GM12892 (cell line): ENCODE data around the gene COL4A1.

ENCODE experiments used
- DNase-seq: peaks from one replicate; pipeline ENCODE4 v3.0.0; 2011; ENCODE audit not compliant: insufficient read length
- FAIRE-seq: peaks from 2 replicates; lab custom pipeline; 2011; peaks lifted over from hg19 to GRCh38; lab: Jason Lieb, UNC
- POLR2A ChIP-seq: IDR thresholded peaks from 2 replicates; pipeline ENCODE4 v1.6.1; 2011; ENCODE audit warnings: low read depth, low read length, control low read depth
- POLR2AphosphoS5 ChIP-seq: IDR thresholded peaks from 2 replicates; pipeline ENCODE4 v1.6.1; 2011; ENCODE audit warnings: low read depth, low read length, control low read depth
- TAF1 ChIP-seq: IDR thresholded peaks from 2 replicates; pipeline ENCODE4 v1.6.1; 2011; ENCODE audit warnings: low read depth, mild to moderate bottlenecking, control low read depth, low read length, borderline replicate concordance

The COL4A1 gene

GRCh38 chr13:110227416-110227815, 79.5 kb downstream of the COL4A1 start:
- no peak for DNase-seq
- no peak for TF ChIP-seq TAF1
- no peak for TF ChIP-seq POLR2AphosphoS5
- TF ChIP-seq POLR2A = no peak
- FAIRE-seq = no peak

DNA sequence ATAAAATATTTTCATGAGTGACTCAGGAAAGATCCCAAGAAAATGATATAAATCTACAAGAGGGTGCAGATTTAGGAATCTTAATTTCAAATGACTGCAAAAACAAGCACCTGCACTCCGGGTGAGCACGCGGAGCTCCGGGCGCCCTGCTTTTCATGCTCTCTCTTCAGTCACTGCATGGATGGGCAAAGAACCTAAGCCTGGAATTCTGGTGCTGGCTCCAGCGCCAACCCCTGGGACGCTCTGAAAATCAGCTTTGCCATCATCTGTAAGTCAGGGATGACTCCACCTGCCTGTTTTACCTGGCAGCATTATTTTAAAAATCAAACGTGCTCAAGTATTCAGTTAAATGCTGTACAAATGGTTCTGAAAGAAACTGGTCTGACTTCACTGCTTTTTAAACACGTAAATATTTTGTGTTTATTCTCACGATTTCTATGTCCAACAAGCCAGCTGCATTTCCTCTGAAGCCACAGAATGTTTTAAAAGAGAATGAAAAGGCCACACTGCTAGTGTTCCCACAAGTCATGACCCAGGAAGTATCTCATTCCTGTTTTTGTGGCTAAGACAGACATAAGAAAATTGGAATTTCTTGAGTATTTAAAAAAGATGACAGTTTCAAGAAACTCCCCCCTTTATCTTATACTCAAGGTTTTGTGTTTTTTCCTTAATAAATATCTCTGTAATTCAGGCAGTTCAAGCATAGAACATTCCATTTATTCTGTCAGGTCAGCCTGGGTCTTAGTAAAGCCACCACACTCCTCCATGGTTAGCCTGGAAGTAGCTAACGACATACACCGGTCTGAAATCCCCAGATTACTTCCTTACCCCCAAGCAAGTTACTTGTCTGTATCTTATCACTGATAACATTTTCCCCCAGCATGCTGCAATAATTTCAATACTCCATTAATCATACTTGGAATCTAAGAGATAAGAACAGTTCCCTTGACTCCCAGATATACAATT, 81.1 kb downstream of the COL4A1 start:
- no peak for FAIRE-seq
- DNase-seq = no peak
- TF ChIP-seq POLR2AphosphoS5 = no peak
- TF ChIP-seq POLR2A = no peak
- TF ChIP-seq TAF1 = no peak

DNA sequence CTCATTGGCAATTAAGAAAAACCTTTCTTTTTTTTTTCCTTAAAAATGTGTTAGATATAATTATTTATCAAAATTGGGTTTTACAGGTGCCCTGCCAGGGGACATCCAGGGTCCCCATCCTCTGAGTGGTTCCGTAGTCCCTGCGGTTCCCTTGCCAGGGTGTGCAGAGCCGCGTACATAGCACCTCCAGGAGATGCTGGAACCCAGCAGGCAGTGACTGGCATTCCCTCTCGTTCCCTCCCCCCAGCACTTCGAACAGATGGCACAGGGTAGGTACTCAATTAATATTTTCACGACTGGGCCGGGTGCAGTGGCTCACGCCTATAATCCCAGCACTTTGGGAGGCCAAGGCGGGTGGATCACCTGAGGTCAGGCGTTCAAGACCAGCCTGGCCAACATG, 82.0 kb downstream of the COL4A1 start:
- FAIRE-seq = no peak
- DNase-seq = no peak

DNA sequence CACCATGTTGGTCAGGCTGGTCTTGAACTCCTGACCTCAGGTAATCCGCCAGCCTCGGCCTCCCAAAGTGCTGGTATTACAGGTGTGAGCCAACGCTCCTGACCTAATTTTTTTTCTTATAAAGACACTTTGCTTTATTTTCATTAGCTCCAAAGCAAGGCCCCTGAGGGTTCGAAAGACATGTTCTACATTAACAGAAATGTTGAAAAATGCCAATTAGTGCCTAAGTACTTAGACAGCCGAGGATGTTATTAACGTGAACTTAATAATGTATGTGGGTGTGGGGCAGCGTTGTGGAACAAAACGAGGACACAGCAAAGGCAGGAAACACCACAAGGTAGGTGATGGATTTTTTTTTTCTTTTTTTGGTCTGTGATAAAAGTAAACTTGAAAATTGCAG, 82.4 kb downstream of the COL4A1 start:
- DNase-seq (no peak), FAIRE-seq (no peak)
- TF ChIP-seq TAF1 (no peak), POLR2AphosphoS5 (no peak), POLR2A (no peak)

More for the DNA sequence above, 82.0 kb downstream of the COL4A1 start:
- TF ChIP-seq POLR2AphosphoS5 (no peak), TAF1 (no peak), POLR2A (no peak)

GRCh38 chr13:110221406-110222117, 85.4 kb downstream of the COL4A1 start:
- DNase-seq = no peak
- FAIRE-seq = no peak
- no peak for TF ChIP-seq POLR2AphosphoS5
- no peak for TF ChIP-seq TAF1
- no peak for TF ChIP-seq POLR2A

- FAIRE-seq = no peak
- TF ChIP-seq POLR2A = no peak
- no peak for DNase-seq
Measured at GRCh38 chr13:110220471-110220870, 86.5 kb downstream of the COL4A1 start.

DNA sequence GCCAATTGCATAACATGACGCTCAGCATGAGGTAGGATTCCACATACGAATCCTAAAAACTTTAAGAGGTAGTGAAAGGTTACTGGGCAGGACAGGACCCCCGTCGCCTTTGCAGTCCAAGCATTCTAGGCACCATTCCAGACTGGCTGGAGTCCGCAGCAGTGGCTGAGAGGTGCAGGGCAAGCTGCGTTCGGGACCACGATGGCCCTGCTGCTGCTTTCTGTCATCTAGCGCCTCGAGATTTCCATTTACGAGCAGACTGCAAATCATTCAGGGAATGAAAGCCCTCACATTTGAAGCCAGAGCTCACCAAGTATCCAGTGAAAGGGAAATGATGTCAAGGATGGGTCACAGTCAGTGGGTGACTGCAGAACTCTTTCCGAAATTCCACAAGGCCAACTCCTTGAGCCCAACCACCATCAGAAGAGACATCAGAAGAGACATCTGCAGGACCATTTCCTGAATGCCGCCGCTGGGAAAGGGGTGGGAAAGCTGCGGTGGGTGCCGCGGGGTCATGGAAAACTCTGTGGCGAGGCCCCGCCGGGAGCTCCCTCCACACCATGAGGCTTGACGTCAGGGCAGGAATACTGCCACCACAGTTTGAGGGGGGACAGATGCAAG, 88.3 kb downstream of the COL4A1 start:
- TF ChIP-seq POLR2AphosphoS5 = no peak
- TF ChIP-seq POLR2A = no peak
- no peak for TF ChIP-seq TAF1
- FAIRE-seq (no peak), DNase-seq (no peak)

DNA sequence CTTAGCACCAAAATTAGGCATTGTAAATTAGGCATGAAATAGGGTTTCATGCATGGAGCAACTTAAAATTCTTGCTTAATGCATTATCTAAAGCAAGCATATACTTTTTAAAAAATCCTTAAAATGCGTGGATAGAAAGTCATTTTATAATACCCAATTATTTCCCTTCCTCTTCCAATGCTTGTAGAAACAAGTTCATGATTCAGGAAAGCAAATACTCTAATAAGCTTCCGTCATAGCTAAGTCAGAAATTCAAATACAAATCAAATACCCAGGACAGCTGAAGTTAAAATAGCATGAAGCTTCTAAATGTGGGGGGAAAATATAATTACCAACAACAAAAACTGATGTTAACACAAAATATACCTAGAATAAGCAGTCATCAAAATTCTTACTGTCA, 89.1 kb downstream of the COL4A1 start:
- DNase-seq (no peak), FAIRE-seq (no peak)
- TF ChIP-seq POLR2AphosphoS5 (no peak), TAF1 (no peak), POLR2A (no peak)

GRCh38 chr13:110217085-110217484, 89.9 kb downstream of the COL4A1 start:
- no peak for DNase-seq
- TF ChIP-seq TAF1 (no peak), POLR2A (no peak), POLR2AphosphoS5 (no peak)
- FAIRE-seq = no peak

DNA sequence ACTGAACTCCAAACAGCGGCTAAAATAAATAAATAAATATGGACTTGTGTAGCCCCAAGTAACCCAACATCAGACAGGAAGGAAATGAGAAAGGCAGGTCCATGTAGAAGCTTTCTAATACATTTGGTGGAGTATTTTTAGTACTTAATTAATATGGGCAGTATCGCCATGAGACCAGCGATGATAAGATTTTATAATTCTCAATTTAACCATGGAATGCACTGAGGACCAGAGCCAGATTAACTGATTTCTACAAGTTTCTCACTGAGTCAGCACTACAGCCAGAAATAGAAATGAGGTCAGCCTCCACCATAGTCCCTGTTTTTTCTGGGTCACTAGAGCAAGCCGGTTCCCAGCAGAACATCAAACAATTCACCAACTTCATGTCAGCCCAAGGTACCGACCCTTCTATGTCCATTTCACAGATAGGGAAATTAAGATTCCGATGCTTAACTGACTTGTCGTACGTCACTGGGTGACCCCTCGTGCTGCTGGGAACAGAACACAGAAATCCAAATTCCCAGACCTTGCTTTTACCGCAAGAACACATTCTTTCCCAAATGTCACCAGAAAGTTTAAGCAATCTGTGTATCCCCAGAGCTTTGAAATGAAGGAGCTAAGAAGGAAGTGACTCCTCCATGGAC, 90.4 kb downstream of the COL4A1 start:
- FAIRE-seq = no peak
- TF ChIP-seq POLR2AphosphoS5 (no peak), TAF1 (no peak), POLR2A (no peak)
- no peak for DNase-seq

GRCh38 chr13:110216006-110216397, 91.0 kb downstream of the COL4A1 start:
- TF ChIP-seq POLR2AphosphoS5 (no peak), POLR2A (no peak), TAF1 (no peak)
- FAIRE-seq = no peak
- DNase-seq = no peak
